ENCODE data around the gene ITPR1.

GRCh38 chr3:4528819-4529600, 35.9 kb downstream of the ITPR1 start:
- TF ChIP-seq CTCF (IDR thresholded peaks at IDR 0.05), result no peak
- TF ChIP-seq PBX3 (IDR thresholded peaks at IDR 0.05), result no peak
- no peak for TF ChIP-seq TAF1 (IDR thresholded peaks at IDR 0.05; ENCODE audit: borderline replicate concordance, low read depth, low read length)
- no peak for TF ChIP-seq RFX5 (IDR thresholded peaks at IDR 0.05; ENCODE audit: low read length)
- TF ChIP-seq REST (IDR thresholded peaks at IDR 0.05; ENCODE audit: low read depth, low read length), result no peak
- TF ChIP-seq POLR2AphosphoS5 (IDR thresholded peaks at IDR 0.05; ENCODE audit: low read depth, low read length), result no peak
- TF ChIP-seq SMC3 (IDR thresholded peaks at IDR 0.05; ENCODE audit: low read depth, low read length), result no peak
- no peak for TF ChIP-seq CHD2 (IDR thresholded peaks at IDR 0.05; ENCODE audit: low read length, partially characterized antibody)
- TF ChIP-seq IRF3 (IDR thresholded peaks at IDR 0.05; ENCODE audit: low read depth, low read length), result no peak

All from SK-N-SH (cell line).